Cardiac ventricle fibroblast (primary cell): ENCODE data around the gene KLHL30. TPM values are rescaled to one million over a fixed set of nuclear protein-coding genes. Genes with fewer than 3 reads are reported as not detected.

Experiments used
- total RNA-seq: library from RNA; depleted of rRNA; stranded (reverse); fragments of >200 nt; gene quantifications from 2 replicates; pipeline ENCODE4 v1.2.3, GENCODE V29; 2015

The KLHL30 gene
- 0.06 TPM in 1 of 2 replicates, not detected in the other for total RNA-seq

DNA sequence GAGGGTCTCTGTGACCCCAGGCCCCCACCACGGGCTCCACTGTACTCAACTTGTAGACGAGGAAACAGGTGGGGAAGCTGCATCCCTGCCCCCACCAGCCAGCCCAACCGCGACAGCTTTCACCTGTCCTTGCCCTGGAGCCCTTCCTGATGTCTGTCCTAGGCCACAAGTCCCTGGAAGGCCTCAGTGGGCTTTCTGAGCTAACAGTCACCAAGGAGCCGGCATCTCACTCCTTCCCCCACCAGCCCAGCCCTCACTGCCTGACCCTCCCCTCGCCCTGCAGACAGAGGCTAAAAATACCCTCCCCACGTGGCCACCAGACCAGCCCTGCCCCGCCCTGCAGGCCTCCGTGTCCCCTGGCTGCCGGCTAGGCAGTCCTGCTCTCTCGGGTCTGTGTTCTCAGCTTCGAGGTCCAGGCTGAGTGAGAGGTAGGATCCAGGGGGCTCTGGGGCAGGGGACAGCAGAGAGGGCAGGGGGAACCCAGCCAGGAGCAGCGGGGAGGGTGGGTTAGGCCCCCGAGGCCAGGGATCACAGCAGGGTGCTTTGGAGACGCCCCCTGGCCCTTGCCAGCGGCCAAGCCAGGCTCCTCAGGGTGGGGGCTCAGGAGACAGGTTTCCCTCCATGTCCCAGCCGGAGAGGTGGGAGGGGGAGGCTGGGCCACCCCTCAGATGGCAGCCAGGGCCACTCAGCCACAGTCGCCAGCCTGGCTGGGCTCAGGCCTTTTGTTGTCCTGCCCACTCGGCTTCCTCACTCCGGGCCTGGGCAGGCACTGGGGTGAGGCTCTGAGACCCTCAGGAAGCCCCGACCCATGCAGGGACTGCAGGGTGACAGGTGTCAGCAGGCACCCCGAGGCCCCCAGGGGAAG is at the start of gene KLHL30:
TSS of gene KLHL30 (plus strand) at position 338 of the 865 bp plus-strand sequence. CDS start 2,087 bp downstream, outside the sequence.

GRCh38 chr2:238100049-238100820 is 38.2 kb upstream of the KLHL30 start, which contains the start of gene ESPNL:
ESPNL (plus strand) TSS chr2:238100340; CDS start chr2:238100420, 80 bp downstream.

GRCh38 chr2:238158509-238159070 is 20.1 kb downstream of the KLHL30 start, which contains the start of gene ERFE:
ERFE (plus strand) TSS chr2:238158970; CDS start chr2:238159008, 38 bp downstream.

Other genes with a start within 250 kb of the KLHL30 start
- 46.4 and 62.2 TPM in 2 replicates for gene UBE2F, start 171.7 kb upstream of the KLHL30 start, total RNA-seq
- 11.0 and 14.9 TPM in 2 replicates for gene SCLY, start 77.7 kb upstream of the KLHL30 start, total RNA-seq
- 1.5 and 2.0 TPM in 2 replicates for gene ESPNL, start 38.3 kb upstream of the KLHL30 start, total RNA-seq
- 3.9 and 9.2 TPM in 2 replicates for gene ERFE, start 20.3 kb downstream of the KLHL30 start, total RNA-seq
- 15.5 and 16.0 TPM in 2 replicates for gene ILKAP, start 65.0 kb downstream of the KLHL30 start, total RNA-seq
- 0.44 and 1.6 TPM in 2 replicates for gene HES6, start 101.4 kb downstream of the KLHL30 start, total RNA-seq
- gene PER2, start 149.9 kb downstream of the KLHL30 start, total RNA-seq, result 4.5 and 4.6 TPM in 2 replicates
- 4.8 and 8.7 TPM in 2 replicates for gene TRAF3IP1, start 181.8 kb downstream of the KLHL30 start, total RNA-seq